ENCODE results near the gene PRSS57.
"Not testable (repeated sequence)": the region's sequence is repeated elsewhere in the genome, so short reads cannot be mapped to it uniquely, and the experiment has no call there.

The PRSS57 gene

GRCh38 chr19:722553-723101, 27.4 kb upstream of the PRSS57 start:
- FAIRE-seq: no peak

DNA sequence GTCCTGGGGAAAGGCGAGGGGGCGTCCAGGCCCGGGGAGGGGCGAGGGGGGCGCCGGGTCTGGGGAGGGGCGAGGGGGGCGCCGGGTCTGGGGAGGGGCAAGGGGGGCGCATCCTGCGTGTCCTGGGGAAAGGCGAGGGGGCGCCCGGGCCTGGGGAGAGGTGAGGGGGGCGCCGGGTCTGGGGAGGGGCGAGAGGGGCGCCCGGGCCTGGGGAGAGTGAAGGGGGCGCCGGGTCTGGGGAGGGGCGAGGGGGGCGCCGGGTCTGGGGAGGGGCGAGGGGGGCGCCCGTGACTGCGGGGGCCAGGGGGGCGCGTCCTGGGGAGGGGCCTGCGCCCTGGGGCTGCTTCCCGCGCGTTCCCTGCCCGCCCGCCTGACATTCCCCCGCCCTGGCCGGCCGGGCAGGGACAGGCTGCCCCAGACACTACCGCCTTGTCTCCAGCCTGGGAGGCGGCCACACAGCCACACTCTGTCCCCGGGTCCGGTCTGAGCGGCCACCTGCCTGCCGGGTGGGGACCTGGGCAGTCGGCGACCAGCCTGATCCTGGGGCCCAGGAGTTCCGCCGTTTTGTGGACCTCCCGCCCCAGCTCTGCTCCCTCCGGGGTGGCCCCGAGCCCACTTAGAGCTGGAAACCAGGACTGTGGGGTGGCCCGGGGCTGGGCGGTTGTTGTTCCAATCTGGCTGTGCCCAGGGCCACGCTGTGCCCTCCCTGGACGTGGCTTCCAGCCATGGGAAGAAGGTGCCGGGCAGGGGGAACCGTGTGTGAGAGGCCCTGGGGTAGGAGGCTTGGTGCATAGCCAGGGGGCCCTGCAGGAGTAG, 25.3 kb upstream of the PRSS57 start:
- FAIRE-seq: no peak

DNA sequence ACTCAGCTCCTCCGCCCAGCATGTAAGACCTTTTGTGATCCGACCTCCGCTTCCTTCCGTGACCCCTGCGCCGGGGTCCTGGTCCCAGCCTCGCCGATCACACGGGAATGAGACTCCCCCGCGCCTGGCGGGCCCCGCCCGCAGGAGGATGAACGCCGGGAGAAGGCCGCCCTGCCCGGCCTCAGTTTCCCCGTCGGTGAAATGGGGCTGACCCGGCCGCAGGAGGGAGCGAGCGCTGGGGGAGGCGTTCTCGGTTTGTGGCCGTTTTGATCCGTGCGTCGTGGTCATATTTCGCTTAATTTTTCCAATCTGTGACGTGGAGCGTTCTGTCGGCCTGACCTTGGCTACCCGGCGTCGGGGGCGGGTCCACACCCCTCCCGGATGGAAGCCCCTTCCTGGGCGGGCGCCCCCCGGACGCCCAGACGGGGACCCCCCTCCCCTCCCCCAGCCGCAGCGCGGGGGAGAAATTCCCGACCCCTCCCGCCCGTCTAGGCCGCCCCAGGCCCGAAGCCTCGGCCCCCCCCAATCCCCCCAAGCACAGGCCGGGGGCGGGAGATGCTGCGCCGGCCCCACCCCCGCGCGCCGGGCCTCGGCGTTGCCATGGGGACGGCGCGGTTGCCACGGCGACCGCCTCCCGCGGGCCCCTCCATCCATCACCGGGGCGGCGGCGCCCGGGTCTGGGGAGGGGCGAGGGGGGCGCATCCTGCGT, 24.5 kb upstream of the PRSS57 start:
- FAIRE-seq: no peak

GRCh38 chr19:718991-719512, 23.8 kb upstream of the PRSS57 start:
- no peak for FAIRE-seq

DNA sequence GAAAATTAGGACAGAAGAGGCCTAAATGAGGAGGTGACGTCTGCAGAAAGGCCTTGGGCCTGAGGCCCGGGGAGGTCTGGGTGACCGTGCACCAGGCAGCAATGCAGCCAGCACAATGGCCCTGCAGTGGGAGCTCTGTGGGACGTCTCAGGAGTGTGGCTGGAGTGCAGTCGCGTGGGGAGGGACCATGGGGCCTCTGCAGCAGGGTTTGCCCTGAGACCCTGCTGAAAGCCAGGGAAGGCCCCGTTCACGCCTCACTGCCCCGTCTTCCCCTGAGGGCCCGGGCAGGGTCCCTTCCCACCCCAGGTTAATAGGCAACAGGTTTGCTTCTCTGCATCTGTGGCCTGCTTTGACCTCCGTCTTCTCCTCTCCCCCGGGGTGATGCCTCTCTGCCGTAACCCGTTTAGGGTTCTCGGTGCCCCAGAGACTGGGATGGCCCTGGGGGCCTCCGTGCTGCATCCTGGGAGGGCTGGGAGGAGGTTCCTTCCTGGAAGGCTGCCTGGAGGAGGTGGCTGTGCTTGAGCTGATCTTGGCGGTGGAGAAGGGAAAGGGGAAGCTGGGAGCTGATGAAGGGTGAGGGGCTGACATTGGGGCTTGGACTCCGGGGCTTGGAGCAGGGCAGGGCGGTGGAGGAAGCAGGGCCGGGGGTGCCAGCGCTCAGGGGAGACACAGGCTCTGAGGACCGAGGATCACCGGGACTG, 23.1 kb upstream of the PRSS57 start:
- FAIRE-seq: no peak

- FAIRE-seq: no peak
Measured at GRCh38 chr19:715347-715746, 20.1 kb upstream of the PRSS57 start.

DNA sequence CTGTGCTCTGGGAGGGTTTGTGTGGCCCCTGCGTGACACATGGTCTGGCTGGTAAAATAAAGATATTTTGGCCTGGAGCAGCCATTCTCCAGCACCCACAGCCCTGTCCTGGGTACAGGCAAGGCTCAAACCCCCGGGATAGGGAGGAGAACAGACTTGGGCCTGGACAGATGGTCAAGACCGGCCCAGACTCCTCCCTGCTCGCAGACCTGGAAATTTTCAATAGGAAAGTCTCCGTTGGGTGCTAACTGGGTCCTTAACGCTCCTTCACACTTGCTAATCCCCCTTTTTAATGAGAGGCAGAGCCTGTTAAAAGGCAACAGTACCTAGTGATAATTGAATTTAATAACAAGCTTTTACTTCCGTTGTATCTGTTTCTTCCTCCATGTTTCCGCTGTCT, 16.0 kb upstream of the PRSS57 start:
- FAIRE-seq: no peak

DNA sequence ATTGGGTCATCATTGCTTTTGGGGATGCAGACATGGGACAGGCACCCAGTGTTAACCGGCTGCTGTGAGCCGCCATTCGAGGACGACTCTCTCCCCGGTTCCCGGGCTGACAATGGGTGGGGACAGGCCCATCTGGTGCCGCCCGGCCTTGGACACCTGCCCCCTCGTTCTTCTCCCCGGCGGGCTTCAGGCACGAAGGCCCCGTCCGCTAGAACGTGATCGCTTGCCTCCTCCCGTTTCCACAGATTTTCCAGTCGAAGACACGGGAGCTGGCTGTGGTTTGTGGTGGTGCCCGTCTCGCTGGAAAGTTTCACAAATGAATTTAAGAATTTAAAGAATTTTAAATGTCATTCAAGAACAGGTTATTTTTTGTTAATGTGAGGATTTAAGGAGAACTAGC, 15.5 kb upstream of the PRSS57 start:
- no peak for FAIRE-seq

DNA sequence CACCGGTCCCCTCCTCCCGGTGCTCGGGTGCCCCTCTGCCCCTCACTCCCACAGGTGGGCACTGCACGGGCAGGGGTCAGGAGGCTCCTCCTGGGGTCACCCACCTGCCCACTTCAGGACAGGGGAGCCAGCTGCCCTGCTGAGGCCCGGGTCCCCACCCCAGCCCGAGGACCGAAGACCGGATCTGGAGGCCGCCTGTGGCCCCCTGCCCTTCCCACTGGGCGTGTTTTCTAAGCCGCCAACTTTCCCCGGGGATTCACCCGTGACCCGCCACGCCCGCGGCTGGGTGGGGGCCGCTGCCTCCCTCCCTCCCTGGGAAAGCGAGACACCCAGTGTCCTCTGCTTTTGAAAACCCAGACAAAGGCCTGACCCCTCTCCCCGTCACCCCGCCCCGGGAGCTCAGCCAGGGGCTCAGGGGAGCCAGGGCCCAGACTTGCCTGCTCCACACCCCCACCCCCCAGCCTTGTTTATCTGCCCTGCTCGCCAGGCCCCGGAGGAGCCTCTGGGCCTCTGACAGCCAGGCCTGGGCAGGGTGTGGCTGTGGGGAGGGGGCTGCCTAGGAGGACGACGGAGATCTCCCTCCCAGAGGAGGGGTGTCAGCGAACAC, 14.8 kb upstream of the PRSS57 start:
- no peak for FAIRE-seq

- FAIRE-seq: no peak
Measured at GRCh38 chr19:709196-709964, 14.1 kb upstream of the PRSS57 start.

DNA sequence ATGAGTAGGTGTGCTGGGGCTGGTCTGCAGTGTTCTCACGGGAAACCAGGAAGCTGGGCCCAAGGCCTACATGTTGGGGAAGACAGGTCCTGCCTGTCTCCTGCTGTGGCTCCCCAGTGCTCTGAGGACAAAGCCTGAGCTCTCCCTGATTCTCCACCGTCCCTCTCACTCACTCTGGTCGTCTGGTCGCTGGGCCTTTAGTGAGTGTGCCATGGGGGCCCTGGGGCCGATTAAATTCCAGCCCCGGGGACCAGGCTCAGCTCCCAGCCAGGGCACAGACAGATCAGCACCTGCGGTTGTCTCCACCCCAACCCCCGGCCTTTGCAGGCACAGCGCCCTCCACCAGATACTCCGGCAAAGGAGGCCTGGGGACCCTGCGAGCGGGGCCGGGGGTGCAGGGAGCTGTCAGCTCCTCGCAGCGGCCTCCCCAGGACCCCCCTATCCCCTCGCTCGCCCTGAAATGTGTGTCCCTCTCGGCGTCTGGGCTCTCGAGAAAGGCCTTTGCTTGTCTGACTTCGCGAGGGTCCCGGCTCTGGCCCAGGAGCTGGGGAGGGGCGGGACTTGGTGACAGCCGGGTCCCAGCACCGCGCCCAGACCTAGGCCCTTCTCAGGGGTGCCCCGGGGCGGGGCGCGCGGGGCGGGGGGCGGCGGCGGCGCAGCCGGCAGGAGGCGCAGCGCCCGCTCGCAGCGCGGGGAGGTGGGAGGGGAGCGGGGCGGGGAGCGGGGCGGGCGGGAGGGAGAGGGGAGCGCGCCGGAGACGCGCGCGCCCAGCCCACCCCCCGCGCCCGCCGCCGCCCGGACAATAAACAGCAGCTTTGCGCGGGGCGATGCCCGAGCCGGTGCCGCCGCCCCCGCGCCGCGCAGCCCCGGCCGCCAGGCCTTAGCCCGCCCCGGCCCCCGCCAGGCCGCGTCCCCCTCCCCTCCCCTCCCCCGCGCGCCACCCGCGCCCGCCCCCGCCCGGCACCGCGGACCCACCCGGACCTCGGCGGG, 13.2 kb upstream of the PRSS57 start, which contains the start of gene PALM:
TSS of gene PALM (plus strand) at position 782 of the 990 bp plus-strand sequence. CDS start 212 bp downstream, outside the sequence.
- no peak for FAIRE-seq

GRCh38 chr19:704447-704741, 9.1 kb upstream of the PRSS57 start:
- FAIRE-seq: no peak

DNA sequence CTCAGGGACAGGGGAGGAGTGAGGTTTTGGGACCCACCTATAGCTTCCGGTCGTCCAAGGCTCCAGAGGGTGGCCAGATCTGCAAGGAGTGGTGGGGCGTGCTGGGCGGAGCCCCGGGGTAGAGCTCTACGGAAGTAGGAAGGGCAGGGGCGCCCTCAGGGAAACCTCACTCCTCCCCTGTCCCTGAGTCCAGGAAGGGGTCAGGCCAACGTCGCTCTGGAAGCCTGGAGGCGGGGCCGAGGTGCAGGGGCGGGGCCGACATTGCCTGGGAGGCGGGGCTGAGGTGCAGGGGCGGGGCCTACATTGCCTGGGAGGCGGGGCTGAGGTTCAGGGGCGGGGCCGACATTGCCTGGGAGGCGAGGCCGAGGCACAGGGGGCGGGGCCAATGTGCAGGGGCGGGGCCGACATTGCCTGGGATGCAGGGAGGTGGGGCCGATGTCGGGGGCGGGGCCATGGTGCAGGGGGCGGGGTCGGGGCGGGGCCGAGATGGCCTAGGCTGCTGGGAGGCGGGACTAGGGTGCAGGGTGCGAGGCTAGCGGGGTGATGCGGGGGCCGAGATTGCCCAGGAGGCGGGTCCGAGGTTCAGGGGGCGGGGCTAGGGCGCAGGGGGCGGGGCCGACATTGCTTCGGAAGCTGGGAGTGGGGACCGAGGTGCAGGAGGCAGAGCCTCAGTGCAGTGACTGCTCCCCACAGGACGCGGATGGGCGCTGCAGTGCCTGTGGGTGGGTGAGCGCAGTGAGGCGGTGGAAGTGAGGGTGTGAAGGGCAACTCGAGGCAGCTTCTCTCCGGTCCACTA, 8.6 kb upstream of the PRSS57 start:
- no peak for FAIRE-seq

- FAIRE-seq: no peak
Measured at GRCh38 chr19:703329-703650, 8.0 kb upstream of the PRSS57 start.

DNA sequence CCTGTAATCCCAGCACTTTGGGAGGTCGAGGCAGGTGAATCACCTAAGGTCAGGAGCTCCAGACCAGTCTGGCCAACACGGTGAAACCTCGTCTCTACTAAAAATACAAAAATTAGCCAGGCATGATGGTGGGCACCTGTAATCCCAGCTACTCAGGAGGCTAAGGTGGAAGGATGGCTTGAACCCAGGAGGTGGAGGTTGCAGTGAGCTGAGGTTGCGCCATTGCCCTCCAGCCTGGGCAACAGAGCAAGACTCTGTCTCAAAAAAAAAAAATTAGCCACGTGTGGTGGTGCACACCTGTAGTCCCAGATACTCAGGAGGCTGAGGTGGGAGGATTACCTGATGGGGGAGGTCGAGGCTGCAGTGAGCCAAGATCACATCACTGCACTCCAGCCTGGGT, 7.6 kb upstream of the PRSS57 start:
- FAIRE-seq: not testable (repeated sequence)

DNA sequence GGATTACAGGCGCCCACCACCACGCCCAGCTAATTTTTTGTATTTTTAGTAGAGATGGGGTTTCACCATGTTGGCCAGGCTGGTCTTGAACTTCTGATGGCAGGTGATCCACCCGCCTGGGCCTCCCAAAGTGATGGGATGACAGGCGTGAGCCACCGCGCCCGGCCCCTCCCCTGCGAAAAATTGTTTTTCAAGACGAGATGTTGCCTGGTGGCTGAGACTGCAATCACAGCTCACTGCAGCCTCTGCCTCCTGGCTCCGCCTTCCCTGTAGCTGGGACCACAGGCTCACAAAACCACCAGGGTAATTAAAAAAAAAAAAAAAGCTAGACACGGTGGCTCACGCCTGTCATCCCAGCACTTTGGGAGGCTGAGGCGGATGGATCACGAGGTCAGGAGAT, 4.6 kb upstream of the PRSS57 start:
- FAIRE-seq: not testable (repeated sequence)

DNA sequence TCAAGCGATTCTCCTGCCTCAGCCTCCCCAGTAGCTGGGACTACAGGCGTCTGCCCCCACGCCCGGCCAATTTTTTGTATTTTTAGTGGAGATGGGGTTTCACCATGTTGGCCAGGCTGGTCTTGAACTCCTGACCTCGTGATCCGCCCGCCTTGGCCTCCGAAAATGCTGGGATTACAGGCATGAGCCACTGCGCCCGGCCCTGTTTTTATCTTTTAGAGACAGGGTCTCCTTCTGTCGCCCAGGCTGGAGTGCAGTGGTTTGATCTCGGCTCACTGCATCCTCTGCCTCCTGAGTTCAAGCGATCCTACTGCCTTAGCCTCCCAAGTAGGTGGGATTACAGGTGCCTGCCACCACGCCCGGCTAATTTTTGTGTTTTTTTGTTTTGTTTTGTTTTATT, 3.3 kb upstream of the PRSS57 start:
- not testable (repeated sequence) for FAIRE-seq

GRCh38 chr19:694481-695351, 536 bp downstream of the PRSS57 start:
- FAIRE-seq: no peak

GRCh38 chr19:690203-690602, 5.0 kb downstream of the PRSS57 start:
- FAIRE-seq: no peak

All from TTC549 (cell line).